ENCODE data around the gene CCDC110. TPM values are rescaled to one million over a fixed set of nuclear protein-coding genes. Genes with fewer than 3 reads are reported as not detected.

The CCDC110 gene
- total and polyA plus RNA-seq, 2 of the 13 experiments (the other 11 are each of a cell fraction or from before 2014, with no cell fraction given): not detected

- no peak; the same call in 1 of the 2 replicates for TF ChIP-seq UBTF (CRISPR knock-in tag; IDR thresholded peaks at IDR 0.05)
- no peak for TF ChIP-seq ZNF136 (CRISPR knock-in tag; IDR thresholded peaks at IDR 0.05; ENCODE audit: low read depth)
- TF ChIP-seq SMARCE1 (IDR thresholded peaks at IDR 0.05; ENCODE audit: borderline replicate concordance): no peak
- 0 out of 2 replicates have a peak, but pooled peaks have one; percentile 47 for TF ChIP-seq KDM2A (CRISPR knock-in tag; IDR thresholded peaks at IDR 0.05; ENCODE audit: borderline replicate concordance, low read depth)
- TF ChIP-seq, protein P1, sequence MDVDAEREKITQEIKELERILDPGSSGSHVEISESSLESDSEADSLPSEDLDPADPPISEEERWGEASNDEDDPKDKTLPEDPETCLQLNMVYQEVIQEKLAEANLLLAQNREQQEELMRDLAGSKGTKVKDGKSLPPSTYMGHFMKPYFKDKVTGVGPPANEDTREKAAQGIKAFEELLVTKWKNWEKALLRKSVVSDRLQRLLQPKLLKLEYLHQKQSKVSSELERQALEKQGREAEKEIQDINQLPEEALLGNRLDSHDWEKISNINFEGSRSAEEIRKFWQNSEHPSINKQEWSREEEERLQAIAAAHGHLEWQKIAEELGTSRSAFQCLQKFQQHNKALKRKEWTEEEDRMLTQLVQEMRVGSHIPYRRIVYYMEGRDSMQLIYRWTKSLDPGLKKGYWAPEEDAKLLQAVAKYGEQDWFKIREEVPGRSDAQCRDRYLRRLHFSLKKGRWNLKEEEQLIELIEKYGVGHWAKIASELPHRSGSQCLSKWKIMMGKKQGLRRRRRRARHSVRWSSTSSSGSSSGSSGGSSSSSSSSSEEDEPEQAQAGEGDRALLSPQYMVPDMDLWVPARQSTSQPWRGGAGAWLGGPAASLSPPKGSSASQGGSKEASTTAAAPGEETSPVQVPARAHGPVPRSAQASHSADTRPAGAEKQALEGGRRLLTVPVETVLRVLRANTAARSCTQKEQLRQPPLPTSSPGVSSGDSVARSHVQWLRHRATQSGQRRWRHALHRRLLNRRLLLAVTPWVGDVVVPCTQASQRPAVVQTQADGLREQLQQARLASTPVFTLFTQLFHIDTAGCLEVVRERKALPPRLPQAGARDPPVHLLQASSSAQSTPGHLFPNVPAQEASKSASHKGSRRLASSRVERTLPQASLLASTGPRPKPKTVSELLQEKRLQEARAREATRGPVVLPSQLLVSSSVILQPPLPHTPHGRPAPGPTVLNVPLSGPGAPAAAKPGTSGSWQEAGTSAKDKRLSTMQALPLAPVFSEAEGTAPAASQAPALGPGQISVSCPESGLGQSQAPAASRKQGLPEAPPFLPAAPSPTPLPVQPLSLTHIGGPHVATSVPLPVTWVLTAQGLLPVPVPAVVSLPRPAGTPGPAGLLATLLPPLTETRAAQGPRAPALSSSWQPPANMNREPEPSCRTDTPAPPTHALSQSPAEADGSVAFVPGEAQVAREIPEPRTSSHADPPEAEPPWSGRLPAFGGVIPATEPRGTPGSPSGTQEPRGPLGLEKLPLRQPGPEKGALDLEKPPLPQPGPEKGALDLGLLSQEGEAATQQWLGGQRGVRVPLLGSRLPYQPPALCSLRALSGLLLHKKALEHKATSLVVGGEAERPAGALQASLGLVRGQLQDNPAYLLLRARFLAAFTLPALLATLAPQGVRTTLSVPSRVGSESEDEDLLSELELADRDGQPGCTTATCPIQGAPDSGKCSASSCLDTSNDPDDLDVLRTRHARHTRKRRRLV (CRISPR knock-in tag; IDR thresholded peaks at IDR 0.05): no peak
- peak; percentile 58 for TF ChIP-seq PAXIP1 (CRISPR knock-in tag; conservative IDR thresholded peaks at IDR 0.05)
- no peak for TF ChIP-seq YY1 (IDR thresholded peaks at IDR 0.05; ENCODE audit: insufficient read depth, insufficient replicate concordance, low read depth, low read length)
- TF ChIP-seq SAP130 (CRISPR knock-in tag; IDR thresholded peaks at IDR 0.05; ENCODE audit: low read depth): peak; percentile 82
- no peak for TF ChIP-seq MEIS1 (CRISPR knock-in tag; IDR thresholded peaks at IDR 0.05; ENCODE audit: borderline replicate concordance)
- TF ChIP-seq YEATS4 (CRISPR knock-in tag; IDR thresholded peaks at IDR 0.05; ENCODE audit: borderline replicate concordance): peak; percentile 31; the same call in 1 of the 2 replicates
- peak; percentile 35; the same call in 1 of the 2 replicates for TF ChIP-seq ERF (CRISPR knock-in tag; IDR thresholded peaks at IDR 0.05)
- no peak for TF ChIP-seq LBX2 (CRISPR knock-in tag; IDR thresholded peaks at IDR 0.05; ENCODE audit: borderline replicate concordance)
- TF ChIP-seq, protein P2, sequence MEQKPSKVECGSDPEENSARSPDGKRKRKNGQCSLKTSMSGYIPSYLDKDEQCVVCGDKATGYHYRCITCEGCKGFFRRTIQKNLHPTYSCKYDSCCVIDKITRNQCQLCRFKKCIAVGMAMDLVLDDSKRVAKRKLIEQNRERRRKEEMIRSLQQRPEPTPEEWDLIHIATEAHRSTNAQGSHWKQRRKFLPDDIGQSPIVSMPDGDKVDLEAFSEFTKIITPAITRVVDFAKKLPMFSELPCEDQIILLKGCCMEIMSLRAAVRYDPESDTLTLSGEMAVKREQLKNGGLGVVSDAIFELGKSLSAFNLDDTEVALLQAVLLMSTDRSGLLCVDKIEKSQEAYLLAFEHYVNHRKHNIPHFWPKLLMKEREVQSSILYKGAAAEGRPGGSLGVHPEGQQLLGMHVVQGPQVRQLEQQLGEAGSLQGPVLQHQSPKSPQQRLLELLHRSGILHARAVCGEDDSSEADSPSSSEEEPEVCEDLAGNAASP (CRISPR knock-in tag; IDR thresholded peaks at IDR 0.05; ENCODE audit: borderline replicate concordance): no peak
- 0 out of 2 replicates have a peak, but pooled peaks have one; percentile 10 for TF ChIP-seq ZSCAN9 (CRISPR knock-in tag; IDR thresholded peaks at IDR 0.05; ENCODE audit: borderline replicate concordance)
Measured at GRCh38 chr4:185513489-185514181, 42.1 kb upstream of the CCDC110 start (continued).
